Endothelial cell (in vitro differentiated cells): ENCODE measurements around the gene ITPKB. TPM values are rescaled to one million over a fixed set of nuclear protein-coding genes. Genes with fewer than 3 reads are reported as not detected.
"Not testable (repeated sequence)": the region's sequence is repeated elsewhere in the genome, so short reads cannot be mapped to it uniquely, and the experiment has no call there.

Experiments
- DNase-seq: peaks from one replicate; pipeline ENCODE4 v3.0.0; 2021; ENCODE audit warnings: low spot score
- H3K27ac Mint-ChIP-seq: one replicate; pipeline ENCODE4 v1.8.0; 2021; ENCODE audit warnings: mixed read lengths, inconsistent platforms; ENCODE audit not compliant: unreplicated experiment
- H3K27me3 Mint-ChIP-seq: one replicate; pipeline ENCODE4 v1.8.0; 2021; ENCODE audit warnings: mild to moderate bottlenecking, moderate library complexity, mixed read lengths, inconsistent platforms; ENCODE audit not compliant: unreplicated experiment
- H3K36me3 Mint-ChIP-seq: one replicate; pipeline ENCODE4 v1.8.0; 2021; ENCODE audit warnings: mild to moderate bottlenecking, low read depth, mixed read lengths, inconsistent platforms; ENCODE audit not compliant: unreplicated experiment
- H3K4me1 Mint-ChIP-seq: one replicate; pipeline ENCODE4 v1.8.0; 2021; ENCODE audit warnings: mild to moderate bottlenecking, mixed read lengths, inconsistent platforms; ENCODE audit not compliant: unreplicated experiment
- H3K4me3 Mint-ChIP-seq: one replicate; pipeline ENCODE4 v1.8.0; 2021; ENCODE audit warnings: mild to moderate bottlenecking, mixed read lengths, inconsistent platforms; ENCODE audit not compliant: unreplicated experiment
- H3K9me3 Mint-ChIP-seq: one replicate; pipeline ENCODE4 v1.8.0; 2021; ENCODE audit warnings: mixed read lengths, inconsistent platforms; ENCODE audit not compliant: unreplicated experiment
- total RNA-seq: library from RNA; stranded (reverse); fragmentation: NEBNext Ultra II Directional; extraction: Animal tissue kit (Norgen Biotek cat#: 25700); gene quantifications from one replicate; pipeline ENCODE4 v1.2.1, GENCODE V29; 2021; ENCODE audit not compliant: unreplicated experiment
- TF ChIP-seq, protein P1 (sequence below): fragments of 200-600 bp; sonication (generic); IDR thresholded peaks from one replicate; pipeline ENCODE4 v1.5.0; 2021; ENCODE audit warnings: antibody characterized with exemption; ENCODE audit not compliant: unreplicated experiment

The ITPKB gene
- total RNA-seq, 1 donor from 2014 or later = 144 TPM

DNA sequence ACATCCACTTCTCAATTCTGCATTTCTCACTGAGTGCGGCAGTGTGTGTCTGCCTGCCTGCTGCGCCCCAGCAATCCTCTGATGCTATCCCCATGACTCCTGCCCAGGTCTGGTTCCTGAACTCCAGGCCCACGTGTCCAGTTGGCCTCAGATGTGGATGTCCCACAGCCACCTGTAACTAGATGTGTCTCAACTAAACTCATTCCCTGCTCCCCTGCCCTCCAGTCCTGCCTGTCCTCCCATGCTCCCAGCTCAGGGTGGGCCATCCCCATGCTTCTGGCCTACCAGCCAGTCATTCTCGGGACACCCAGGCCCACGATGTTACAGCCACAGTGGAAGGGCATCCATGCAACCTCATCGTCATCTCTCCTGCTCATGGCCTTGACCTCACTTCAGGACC lies 113.8 kb downstream of the ITPKB start:
- Mint-ChIP-seq H3K4me1 (no peaks in the 10 kb centered on the region), H3K9me3 (no peaks in the 10 kb centered on the region), H3K4me3 (no peak overlapping the region), H3K36me3 (peaks cover 19% of the 10 kb centered on the region), H3K27me3 (peaks cover 16% of the 10 kb centered on the region), H3K27ac (no peak overlapping the region)
- no peak for DNase-seq
- TF ChIP-seq, protein P1, sequence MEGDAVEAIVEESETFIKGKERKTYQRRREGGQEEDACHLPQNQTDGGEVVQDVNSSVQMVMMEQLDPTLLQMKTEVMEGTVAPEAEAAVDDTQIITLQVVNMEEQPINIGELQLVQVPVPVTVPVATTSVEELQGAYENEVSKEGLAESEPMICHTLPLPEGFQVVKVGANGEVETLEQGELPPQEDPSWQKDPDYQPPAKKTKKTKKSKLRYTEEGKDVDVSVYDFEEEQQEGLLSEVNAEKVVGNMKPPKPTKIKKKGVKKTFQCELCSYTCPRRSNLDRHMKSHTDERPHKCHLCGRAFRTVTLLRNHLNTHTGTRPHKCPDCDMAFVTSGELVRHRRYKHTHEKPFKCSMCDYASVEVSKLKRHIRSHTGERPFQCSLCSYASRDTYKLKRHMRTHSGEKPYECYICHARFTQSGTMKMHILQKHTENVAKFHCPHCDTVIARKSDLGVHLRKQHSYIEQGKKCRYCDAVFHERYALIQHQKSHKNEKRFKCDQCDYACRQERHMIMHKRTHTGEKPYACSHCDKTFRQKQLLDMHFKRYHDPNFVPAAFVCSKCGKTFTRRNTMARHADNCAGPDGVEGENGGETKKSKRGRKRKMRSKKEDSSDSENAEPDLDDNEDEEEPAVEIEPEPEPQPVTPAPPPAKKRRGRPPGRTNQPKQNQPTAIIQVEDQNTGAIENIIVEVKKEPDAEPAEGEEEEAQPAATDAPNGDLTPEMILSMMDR = no peak

DNA sequence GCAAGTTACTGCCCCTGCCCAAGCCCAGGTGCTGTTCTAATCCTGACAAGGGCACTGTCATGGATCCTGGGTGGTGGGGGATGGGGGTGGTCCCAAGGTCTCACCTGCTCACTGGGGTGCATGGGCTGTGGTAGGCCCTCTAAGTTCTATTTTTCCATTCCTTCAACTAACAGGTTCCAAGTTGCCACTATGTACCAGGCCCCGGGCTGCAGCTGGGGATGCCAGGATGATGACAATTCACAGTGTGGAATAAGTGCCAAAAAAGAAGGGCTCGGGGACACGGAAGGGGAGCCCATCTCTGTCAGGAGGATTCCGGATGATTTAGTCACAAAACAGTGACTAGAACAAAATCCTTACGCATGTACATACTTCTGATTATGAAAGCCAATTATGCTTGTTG lies 114.6 kb downstream of the ITPKB start:
- Mint-ChIP-seq H3K4me1 (no peaks in the 10 kb centered on the region), H3K36me3 (peaks cover 13% of the 10 kb centered on the region), H3K27ac (no peak overlapping the region), H3K27me3 (peaks cover 14% of the 10 kb centered on the region), H3K9me3 (no peaks in the 10 kb centered on the region), H3K4me3 (no peak overlapping the region)
- no peak for DNase-seq
- TF ChIP-seq, protein P1 = no peak

- H3K36me3 Mint-ChIP-seq = peaks cover 5% of the 10 kb centered on the region
Observed at GRCh38 chr1:226622012-226622411, 117.1 kb downstream of the ITPKB start.

GRCh38 chr1:226619031-226619430 lies 120.1 kb downstream of the ITPKB start:
- DNase-seq = no peak
- H3K36me3 Mint-ChIP-seq = peaks cover 7% of the 10 kb centered on the region
- H3K9me3 Mint-ChIP-seq = no peaks in the 10 kb centered on the region
- no peak overlapping the region for H3K4me3 Mint-ChIP-seq
- TF ChIP-seq, protein P1 = no peak
- peaks cover 7% of the 10 kb centered on the region for H3K27me3 Mint-ChIP-seq
- no peak overlapping the region for H3K27ac Mint-ChIP-seq
- H3K4me1 Mint-ChIP-seq = no peaks in the 10 kb centered on the region

More at GRCh38 chr1:226622012-226622411, 117.1 kb downstream of the ITPKB start:
- DNase-seq = no peak
- Mint-ChIP-seq H3K27ac (no peak overlapping the region), H3K4me1 (no peaks in the 10 kb centered on the region), H3K4me3 (no peak overlapping the region), H3K27me3 (peaks cover 7% of the 10 kb centered on the region), H3K9me3 (no peaks in the 10 kb centered on the region)
- TF ChIP-seq, protein P1 = no peak

GRCh38 chr1:226618380-226618779 lies 120.7 kb downstream of the ITPKB start:
- Mint-ChIP-seq H3K9me3 (no peaks in the 10 kb centered on the region), H3K4me3 (no peak overlapping the region), H3K27ac (no peak overlapping the region), H3K27me3 (peaks cover 7% of the 10 kb centered on the region), H3K4me1 (no peaks in the 10 kb centered on the region), H3K36me3 (peaks cover 7% of the 10 kb centered on the region)
- TF ChIP-seq, protein P1 = no peak
- no peak for DNase-seq

DNA sequence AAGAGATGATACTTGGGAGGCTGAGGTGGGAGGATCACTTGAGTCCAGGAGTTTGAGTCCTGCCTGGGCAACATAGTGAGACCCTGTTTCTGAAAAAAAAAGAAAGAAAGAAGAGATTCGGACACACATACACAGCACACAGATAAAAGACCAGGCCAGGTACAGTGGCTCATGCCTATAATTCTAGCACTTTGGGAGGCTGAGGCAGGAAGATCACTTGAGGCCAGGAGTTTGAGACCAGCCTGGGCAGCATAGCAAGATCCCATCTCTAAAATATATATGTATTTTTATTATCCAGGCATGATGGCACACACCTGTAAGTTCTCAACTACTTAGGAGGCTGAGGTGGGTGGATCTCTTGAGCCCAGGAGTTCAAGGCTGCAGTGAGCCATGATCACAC lies 121.4 kb downstream of the ITPKB start:
- not testable (repeated sequence) for H3K27ac Mint-ChIP-seq, DNase-seq, H3K9me3 Mint-ChIP-seq, H3K4me3 Mint-ChIP-seq, H3K4me1 Mint-ChIP-seq, H3K36me3 Mint-ChIP-seq, H3K27me3 Mint-ChIP-seq
